Gastroesophageal sphincter (tissue), 4 donors: ENCODE results near the gene CCP110. TPM values are rescaled to one million over a fixed set of nuclear protein-coding genes. Genes with fewer than 3 reads are reported as not detected.

Experiments used
- ATAC-seq: fragments of 150-250 bp; one replicate; pipeline ENCODE4 v1.9.1; 2016; ENCODE audit warnings: mild to moderate bottlenecking, moderate library complexity
- H3K27ac ChIP-seq, 4 donors: fragments of 200-600 bp; sonication (generic) in 3 of 4; 1 replicate in 3 of 4; 2 replicates in 1 of 4; pipeline ENCODE4 v1.5.1; 2016 to 2019
- H3K27me3 ChIP-seq: fragments of 200-600 bp; sonication (generic); one replicate; pipeline ENCODE4 v1.5.1; 2019
- H3K36me3 ChIP-seq, 2 donors: fragments of 200-600 bp; sonication (generic); one replicate each; pipeline ENCODE4 v1.5.1; 2019; ENCODE audit warnings: control low read depth in 1 of 2
- H3K4me1 ChIP-seq, 3 donors: fragments of 200-600 bp; sonication (generic); 1 replicate in 2 of 3; 2 replicates in 1 of 3; pipeline ENCODE4 v1.5.1; 2016 to 2019; ENCODE audit warnings: control low read depth in 2 of 3
- H3K4me3 ChIP-seq, 2 donors: fragments of 200-600 bp; sonication (generic); one replicate each; pipeline ENCODE4 v1.5.1; 2019; ENCODE audit warnings: mild to moderate bottlenecking in 1 of 2, moderate library complexity in 1 of 2
- H3K9me3 ChIP-seq, 3 donors: fragments of 200-600 bp; sonication (generic); one replicate each; pipeline ENCODE4 v1.5.1; 2017 to 2019; ENCODE audit warnings: control low read depth in 2 of 3
- EP300 ChIP-seq: sonication (generic); formaldehyde crosslinking; IDR thresholded peaks from one replicate; pipeline ENCODE4 v1.6.1; 2017; ENCODE audit warnings: antibody characterized with exemption, mild to moderate bottlenecking
- POLR2A ChIP-seq, 2 donors: fragments of 450-650 bp; IDR thresholded peaks; one replicate each; pipeline ENCODE4 v1.6.1; 2017; ENCODE audit warnings: antibody characterized with exemption in 2 of 2, mild to moderate bottlenecking in 2 of 2, moderate library complexity in 1 of 2
- POLR2AphosphoS5 ChIP-seq: sonication (generic); formaldehyde crosslinking; IDR thresholded peaks from one replicate; pipeline ENCODE4 v1.6.1; 2017; ENCODE audit warnings: antibody characterized with exemption
- WGBS, 2 donors: methylation state at CpG; one replicate each; pipeline ENCODE4 v1.1.5; 2018; ENCODE audit warnings: low coverage in 1 of 2; 5-methylcytosine and 5-hydroxymethylcytosine counted together
- total RNA-seq, 4 donors: library from RNA; depleted of rRNA; stranded (reverse); fragments of >200 nt; gene quantifications; one replicate each; pipeline ENCODE4 v1.1.0, GENCODE V29; 2016
- TF ChIP-seq, protein P1 (sequence below), 4 experiments: fragments of 200-600 bp in 2 of 4; fragments of 450-650 bp in 2 of 4; sonication (generic) in 1 of 4; IDR thresholded peaks; one replicate each; pipeline ENCODE4 v1.5.1; 2017 to 2019; ENCODE audit warnings: antibody characterized with exemption in 4 of 4, mild to moderate bottlenecking in 2 of 4, moderate library complexity in 2 of 4

The CCP110 gene
- total RNA-seq, 4 donors from 2014 or later: 15.9 to 19.1 (median 17.5) TPM

DNA sequence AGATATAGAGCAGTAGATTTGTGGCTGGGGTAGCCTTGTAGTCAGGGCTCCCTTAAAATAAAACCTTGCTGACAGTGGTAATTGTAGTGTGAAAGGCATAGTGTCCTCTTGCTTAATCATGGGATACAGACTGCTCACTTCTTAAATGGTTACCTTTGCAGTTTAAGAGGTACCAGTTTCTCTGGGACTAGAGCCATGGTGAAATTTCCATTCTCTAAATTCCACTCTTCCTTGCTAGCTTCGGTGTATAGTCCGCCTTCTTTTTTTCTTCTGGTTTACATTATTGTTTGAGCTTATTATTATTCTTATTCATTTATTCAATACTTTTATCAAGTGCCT, 1.6 kb downstream of the CCP110 start:
- ATAC-seq: no peak
- H3K4me1 ChIP-seq: peaks cover 6 to 45% (median 17%) of the 10 kb centered on the region in 3 donors
- no peaks in the 10 kb centered on the region for H3K27me3 ChIP-seq

DNA sequence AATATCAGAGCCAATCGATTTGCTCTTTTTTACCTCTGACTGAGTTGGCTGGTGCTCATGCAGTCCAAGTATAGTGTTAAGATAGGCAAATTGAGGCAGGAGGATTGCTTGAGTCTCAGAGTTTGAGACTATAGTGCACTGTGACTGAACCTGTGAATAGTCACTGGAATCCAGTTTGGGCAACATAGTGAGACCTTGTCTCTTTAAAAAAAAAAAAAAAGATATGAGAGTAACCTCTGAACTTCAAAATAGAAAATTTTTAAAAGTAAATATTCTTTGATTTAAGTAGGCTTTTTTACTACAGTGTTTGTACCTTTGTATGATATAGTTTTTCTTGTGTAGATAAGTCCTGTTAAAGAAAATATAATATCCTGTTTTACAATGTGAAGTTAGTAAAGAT, 3.4 kb downstream of the CCP110 start:
- Histone ChIP-seq H3K27ac (no peak overlapping the region), H3K9me3 (no peaks in the 10 kb centered on the region), H3K4me3 (no peak overlapping the region), H3K27me3 (no peaks in the 10 kb centered on the region), H3K36me3 (peaks cover 0 to 31% of the 10 kb centered on the region in 2 donors), H3K4me1 (peaks cover 0 to 35% (median 12%) of the 10 kb centered on the region in 3 donors)
- no peak for ATAC-seq
- 100% methylated on average over 1 of the region's 1 CpG; no CpG with 5 or more reads in 1 of the 2 donors for WGBS, 2 donors
- TF ChIP-seq POLR2A (IDR thresholded peaks at IDR 0.05) (no peak), POLR2AphosphoS5 (no peak), EP300 (no peak)
- TF ChIP-seq, protein P1, sequence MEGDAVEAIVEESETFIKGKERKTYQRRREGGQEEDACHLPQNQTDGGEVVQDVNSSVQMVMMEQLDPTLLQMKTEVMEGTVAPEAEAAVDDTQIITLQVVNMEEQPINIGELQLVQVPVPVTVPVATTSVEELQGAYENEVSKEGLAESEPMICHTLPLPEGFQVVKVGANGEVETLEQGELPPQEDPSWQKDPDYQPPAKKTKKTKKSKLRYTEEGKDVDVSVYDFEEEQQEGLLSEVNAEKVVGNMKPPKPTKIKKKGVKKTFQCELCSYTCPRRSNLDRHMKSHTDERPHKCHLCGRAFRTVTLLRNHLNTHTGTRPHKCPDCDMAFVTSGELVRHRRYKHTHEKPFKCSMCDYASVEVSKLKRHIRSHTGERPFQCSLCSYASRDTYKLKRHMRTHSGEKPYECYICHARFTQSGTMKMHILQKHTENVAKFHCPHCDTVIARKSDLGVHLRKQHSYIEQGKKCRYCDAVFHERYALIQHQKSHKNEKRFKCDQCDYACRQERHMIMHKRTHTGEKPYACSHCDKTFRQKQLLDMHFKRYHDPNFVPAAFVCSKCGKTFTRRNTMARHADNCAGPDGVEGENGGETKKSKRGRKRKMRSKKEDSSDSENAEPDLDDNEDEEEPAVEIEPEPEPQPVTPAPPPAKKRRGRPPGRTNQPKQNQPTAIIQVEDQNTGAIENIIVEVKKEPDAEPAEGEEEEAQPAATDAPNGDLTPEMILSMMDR (IDR thresholded peaks at IDR 0.05): no peak

More for the DNA sequence above, 1.6 kb downstream of the CCP110 start:
- TF ChIP-seq, protein P1 (IDR thresholded peaks at IDR 0.05): no peak
- TF ChIP-seq POLR2A (IDR thresholded peaks at IDR 0.05) (no peak), EP300 (no peak), POLR2AphosphoS5 (no peak)
- peaks cover 0 to 26% of the 10 kb centered on the region in 2 donors for H3K36me3 ChIP-seq
- WGBS, 2 donors: 66 to 83% methylated on average over 2 of the region's 2 CpGs
- no peak overlapping the region for H3K27ac ChIP-seq
- peak overlapping the region in 1 of 2 donors; percentile 89 for H3K4me3 ChIP-seq
- H3K9me3 ChIP-seq: no peaks in the 10 kb centered on the region

DNA sequence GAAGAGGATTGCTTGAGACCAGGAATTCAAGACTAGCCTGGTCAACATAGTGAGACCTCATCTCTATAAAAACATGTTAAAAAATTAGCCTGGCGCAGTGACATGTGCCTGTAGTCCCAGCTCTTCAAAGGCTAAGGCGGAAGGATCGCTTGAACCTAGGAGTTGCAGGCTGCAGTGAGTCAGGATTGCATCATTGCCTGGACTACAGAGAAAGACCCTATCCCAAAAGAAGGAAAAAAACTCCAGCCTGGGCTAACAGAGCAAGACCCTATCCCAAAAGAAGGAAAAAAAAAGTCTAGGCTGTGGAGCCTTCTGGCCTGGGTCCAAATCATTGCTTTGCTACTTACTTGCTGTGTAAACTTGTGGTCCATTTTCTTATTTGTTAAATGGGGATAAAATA, 4.9 kb downstream of the CCP110 start:
- WGBS, 2 donors: 100% methylated on average over 3 of the region's 3 CpGs; no CpG with 5 or more reads in 1 of the 2 donors
- peaks cover 0 to 45% of the 10 kb centered on the region in 2 donors for H3K36me3 ChIP-seq
- H3K4me1 ChIP-seq: peaks cover 0 to 21% (median 8%) of the 10 kb centered on the region in 3 donors
- H3K27me3 ChIP-seq: no peaks in the 10 kb centered on the region
- TF ChIP-seq EP300 (no peak), POLR2A (IDR thresholded peaks at IDR 0.05) (no peak), POLR2AphosphoS5 (no peak)
- TF ChIP-seq, protein P1 (IDR thresholded peaks at IDR 0.05): no peak
- no peaks in the 10 kb centered on the region for H3K9me3 ChIP-seq
- H3K27ac ChIP-seq: no peak overlapping the region
- ATAC-seq: no peak
- H3K4me3 ChIP-seq: no peak overlapping the region

DNA sequence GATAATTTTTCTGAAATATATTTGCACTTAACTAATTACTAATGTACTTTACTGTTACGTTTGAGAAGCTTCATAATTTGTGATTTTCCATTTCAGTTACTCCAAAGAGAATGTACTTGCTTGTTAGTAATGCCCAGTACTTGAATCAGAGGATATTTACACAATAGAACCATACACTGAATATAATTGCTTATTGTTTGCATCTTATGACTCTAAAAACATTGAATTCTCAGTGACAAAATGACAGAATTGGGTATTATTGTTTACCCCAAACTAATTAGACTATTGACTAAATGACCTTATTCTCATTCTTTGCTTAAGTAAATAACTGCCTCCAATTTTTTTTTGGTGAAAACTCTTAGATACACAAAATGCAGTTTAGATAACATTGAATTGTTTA, 8.9 kb downstream of the CCP110 start:
- no peaks in the 10 kb centered on the region for H3K4me1 ChIP-seq
- H3K4me3 ChIP-seq: no peak overlapping the region
- no peak for TF ChIP-seq POLR2A (IDR thresholded peaks at IDR 0.05)
- TF ChIP-seq, protein P1 (IDR thresholded peaks at IDR 0.05): no peak
- TF ChIP-seq POLR2AphosphoS5: no peak
- no peak for ATAC-seq
- 62 to 71% methylated on average over 1 of the region's 1 CpG for WGBS, 2 donors
- no peaks in the 10 kb centered on the region for H3K9me3 ChIP-seq
- peaks cover 0 to 69% of the 10 kb centered on the region in 2 donors for H3K36me3 ChIP-seq
- no peaks in the 10 kb centered on the region for H3K27me3 ChIP-seq
- no peak overlapping the region for H3K27ac ChIP-seq

DNA sequence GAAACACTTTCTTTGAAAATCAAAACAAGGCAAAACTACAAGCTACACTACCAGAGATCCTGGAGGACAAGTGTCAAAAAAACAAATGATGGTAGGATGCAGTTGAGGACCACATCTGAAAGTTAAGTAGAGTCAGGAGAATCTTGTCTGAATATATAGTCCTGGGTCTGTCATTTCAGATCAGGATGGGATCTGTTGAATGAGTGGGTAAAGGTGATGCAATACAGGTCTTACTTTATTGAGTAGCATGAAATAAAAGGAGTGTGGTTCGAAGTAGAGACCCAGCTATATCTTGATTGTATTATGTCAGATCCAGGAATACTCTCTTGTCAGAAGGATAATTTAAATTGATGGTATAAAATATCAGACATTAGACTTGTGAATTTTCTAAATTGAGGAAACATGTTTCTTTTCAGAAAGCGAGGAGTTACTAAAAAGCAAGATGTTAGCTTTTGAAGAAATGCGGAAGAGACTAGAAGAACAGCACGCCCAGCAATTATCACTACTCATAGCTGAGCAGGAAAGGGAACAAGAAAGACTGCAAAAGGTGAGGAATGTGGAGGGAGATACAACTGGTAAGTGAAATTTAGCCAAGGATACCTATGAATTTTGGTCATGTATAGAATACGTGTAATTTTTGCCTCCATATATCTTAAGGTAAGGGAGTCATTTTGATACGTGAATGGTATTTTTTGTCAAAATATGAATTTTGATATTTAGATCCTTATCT, 16.7 kb downstream of the CCP110 start:
- Histone ChIP-seq H3K36me3 (peaks cover 0 to 86% of the 10 kb centered on the region in 2 donors), H3K4me1 (no peaks in the 10 kb centered on the region), H3K9me3 (no peaks in the 10 kb centered on the region), H3K27ac (no peak overlapping the region), H3K4me3 (no peak overlapping the region), H3K27me3 (no peaks in the 10 kb centered on the region)
- 92 to 98% methylated on average over 5 to 6 of the region's 6 CpGs for WGBS, 2 donors
- ATAC-seq: no peak
- no peak for TF ChIP-seq POLR2A (IDR thresholded peaks at IDR 0.05)
- TF ChIP-seq, protein P1 (IDR thresholded peaks at IDR 0.05): no peak
- no peak for TF ChIP-seq POLR2AphosphoS5
- TF ChIP-seq EP300: no peak
